Endothelial cell of umbilical vein (primary cell): ENCODE results near the gene TSPAN15.

ENCODE experiments used
- CTCF ChIP-seq, 2 donors: IDR thresholded peaks; 1 replicate in 1 of 2; 2 replicates in 1 of 2; pipeline ENCODE4 v1.5.1; 2011; ENCODE audit warnings: low read length in 2 of 2, mild to moderate bottlenecking in 2 of 2, moderate library complexity in 2 of 2, control low read depth in 1 of 2, inconsistent platforms in 1 of 2, low read depth in 1 of 2; ENCODE audit not compliant: insufficient read depth in 1 of 2; ENCODE audit errors: extremely low read depth in 1 of 2
- EZH2 ChIP-seq: IDR thresholded peaks from 2 replicates; pipeline ENCODE4 v1.6.1; 2012; ENCODE audit warnings: borderline replicate concordance, low read depth, mild to moderate bottlenecking, moderate library complexity, low read length, inconsistent platforms; ENCODE audit not compliant: severe bottlenecking
- FOS ChIP-seq: IDR thresholded peaks from 2 replicates; pipeline ENCODE4 v1.6.1; 2011; ENCODE audit warnings: mild to moderate bottlenecking, low read length, moderate library complexity, borderline replicate concordance; ENCODE audit not compliant: insufficient read depth
- MAX ChIP-seq: IDR thresholded peaks from 2 replicates; pipeline ENCODE4 v1.6.1; 2011; ENCODE audit not compliant: insufficient read depth, insufficient read length
- MYC ChIP-seq: IDR thresholded peaks from one replicate; pipeline ENCODE4 v1.6.1; 2011; ENCODE audit warnings: mild to moderate bottlenecking, low read depth, low read length
- POLR2A ChIP-seq: IDR thresholded peaks from 2 replicates; pipeline ENCODE4 v1.6.1; 2012; ENCODE audit warnings: low read depth, mild to moderate bottlenecking, control low read depth, low read length
- POLR2AphosphoS5 ChIP-seq: IDR thresholded peaks from 2 replicates; pipeline ENCODE4 v1.6.1; 2012; ENCODE audit warnings: low read depth, mild to moderate bottlenecking, control low read depth, low read length, moderate library complexity; ENCODE audit not compliant: insufficient read depth

- no peak for TF ChIP-seq POLR2AphosphoS5
- TF ChIP-seq CTCF (IDR thresholded peaks at IDR 0.05; ENCODE audit: extremely low read depth in 1 of 2, insufficient read depth in 1 of 2, low read depth in 1 of 2, low read length in 2 of 2): no peak
- no peak for TF ChIP-seq FOS
- no peak for TF ChIP-seq POLR2A
- no peak for TF ChIP-seq MYC
- TF ChIP-seq MAX: no peak
- no peak for TF ChIP-seq EZH2
Observed at GRCh38 chr10:69402386-69402785, 48.9 kb upstream of the TSPAN15 start.
